Measurements from ENCODE around the gene SLC14A1.
"Not testable (repeated sequence)": the region's sequence is repeated elsewhere in the genome, so short reads cannot be mapped to it uniquely, and the experiment has no call there.

Gene SLC14A1

GRCh38 chr18:45751766-45752165 is 27.8 kb downstream of the SLC14A1 start:
- Histone ChIP-seq H3K4me3 (ENCODE audit: severe bottlenecking) (no peak overlapping the region), H3K4me1 (ENCODE audit: insufficient read depth, poor library complexity, severe bottlenecking) (peaks cover 7% of the 10 kb centered on the region), H3K27me3 (ENCODE audit: insufficient read depth, poor library complexity, severe bottlenecking) (no peaks in the 10 kb centered on the region), H3K27ac (ENCODE audit: poor library complexity, severe bottlenecking) (no peak overlapping the region), H3K36me3 (ENCODE audit: low read depth) (no peaks in the 10 kb centered on the region), H3K9me3 (ENCODE audit: severe bottlenecking) (no peaks in the 10 kb centered on the region)
- TF ChIP-seq, protein P1, sequence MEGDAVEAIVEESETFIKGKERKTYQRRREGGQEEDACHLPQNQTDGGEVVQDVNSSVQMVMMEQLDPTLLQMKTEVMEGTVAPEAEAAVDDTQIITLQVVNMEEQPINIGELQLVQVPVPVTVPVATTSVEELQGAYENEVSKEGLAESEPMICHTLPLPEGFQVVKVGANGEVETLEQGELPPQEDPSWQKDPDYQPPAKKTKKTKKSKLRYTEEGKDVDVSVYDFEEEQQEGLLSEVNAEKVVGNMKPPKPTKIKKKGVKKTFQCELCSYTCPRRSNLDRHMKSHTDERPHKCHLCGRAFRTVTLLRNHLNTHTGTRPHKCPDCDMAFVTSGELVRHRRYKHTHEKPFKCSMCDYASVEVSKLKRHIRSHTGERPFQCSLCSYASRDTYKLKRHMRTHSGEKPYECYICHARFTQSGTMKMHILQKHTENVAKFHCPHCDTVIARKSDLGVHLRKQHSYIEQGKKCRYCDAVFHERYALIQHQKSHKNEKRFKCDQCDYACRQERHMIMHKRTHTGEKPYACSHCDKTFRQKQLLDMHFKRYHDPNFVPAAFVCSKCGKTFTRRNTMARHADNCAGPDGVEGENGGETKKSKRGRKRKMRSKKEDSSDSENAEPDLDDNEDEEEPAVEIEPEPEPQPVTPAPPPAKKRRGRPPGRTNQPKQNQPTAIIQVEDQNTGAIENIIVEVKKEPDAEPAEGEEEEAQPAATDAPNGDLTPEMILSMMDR (IDR thresholded peaks at IDR 0.05; ENCODE audit: poor library complexity, severe bottlenecking), result no peak
- DNase-seq (ENCODE audit: low spot score) (no peak), ATAC-seq (ENCODE audit: low read depth) (no peak)

- Histone ChIP-seq H3K27me3 (ENCODE audit: insufficient read depth, poor library complexity, severe bottlenecking) (no peaks in the 10 kb centered on the region), H3K4me1 (ENCODE audit: insufficient read depth, poor library complexity, severe bottlenecking) (peaks cover 7% of the 10 kb centered on the region), H3K36me3 (ENCODE audit: low read depth) (no peaks in the 10 kb centered on the region), H3K9me3 (ENCODE audit: severe bottlenecking) (no peaks in the 10 kb centered on the region), H3K27ac (ENCODE audit: poor library complexity, severe bottlenecking) (no peak overlapping the region), H3K4me3 (ENCODE audit: severe bottlenecking) (no peak overlapping the region)
- ATAC-seq (ENCODE audit: low read depth) (no peak), DNase-seq (ENCODE audit: low spot score) (no peak)
- TF ChIP-seq, protein P1 (IDR thresholded peaks at IDR 0.05; ENCODE audit: poor library complexity, severe bottlenecking), result no peak
Observed at GRCh38 chr18:45752681-45753080, 28.7 kb downstream of the SLC14A1 start.

GRCh38 chr18:45753286-45753685 is 29.3 kb downstream of the SLC14A1 start:
- TF ChIP-seq, protein P1 (IDR thresholded peaks at IDR 0.05; ENCODE audit: poor library complexity, severe bottlenecking), result no peak
- Histone ChIP-seq H3K9me3 (ENCODE audit: severe bottlenecking) (no peaks in the 10 kb centered on the region), H3K36me3 (ENCODE audit: low read depth) (no peaks in the 10 kb centered on the region), H3K4me1 (ENCODE audit: insufficient read depth, poor library complexity, severe bottlenecking) (peaks cover 7% of the 10 kb centered on the region), H3K27ac (ENCODE audit: poor library complexity, severe bottlenecking) (no peak overlapping the region), H3K4me3 (ENCODE audit: severe bottlenecking) (no peak overlapping the region), H3K27me3 (ENCODE audit: insufficient read depth, poor library complexity, severe bottlenecking) (no peaks in the 10 kb centered on the region)
- DNase-seq (ENCODE audit: low spot score) (no peak), ATAC-seq (ENCODE audit: low read depth) (no peak)

GRCh38 chr18:45755934-45756333 is 32.0 kb downstream of the SLC14A1 start:
- TF ChIP-seq, protein P1 (IDR thresholded peaks at IDR 0.05; ENCODE audit: poor library complexity, severe bottlenecking), result no peak
- Histone ChIP-seq H3K4me1 (ENCODE audit: insufficient read depth, poor library complexity, severe bottlenecking) (peaks cover 10% of the 10 kb centered on the region), H3K9me3 (ENCODE audit: severe bottlenecking) (no peaks in the 10 kb centered on the region), H3K27ac (ENCODE audit: poor library complexity, severe bottlenecking) (no peak overlapping the region), H3K27me3 (ENCODE audit: insufficient read depth, poor library complexity, severe bottlenecking) (no peaks in the 10 kb centered on the region), H3K4me3 (ENCODE audit: severe bottlenecking) (no peak overlapping the region), H3K36me3 (ENCODE audit: low read depth) (no peaks in the 10 kb centered on the region)
- ATAC-seq (ENCODE audit: low read depth) (0 out of 3 replicates have a peak, but pooled peaks have one; percentile 21), DNase-seq (ENCODE audit: low spot score) (no peak)

GRCh38 chr18:45757005-45757404 is 33.0 kb downstream of the SLC14A1 start:
- ATAC-seq (ENCODE audit: low read depth) (no peak), DNase-seq (ENCODE audit: low spot score) (no peak)
- TF ChIP-seq, protein P1 (IDR thresholded peaks at IDR 0.05; ENCODE audit: poor library complexity, severe bottlenecking), result no peak
- Histone ChIP-seq H3K4me1 (ENCODE audit: insufficient read depth, poor library complexity, severe bottlenecking) (peaks cover 10% of the 10 kb centered on the region), H3K27me3 (ENCODE audit: insufficient read depth, poor library complexity, severe bottlenecking) (no peaks in the 10 kb centered on the region), H3K4me3 (ENCODE audit: severe bottlenecking) (no peak overlapping the region), H3K36me3 (ENCODE audit: low read depth) (no peaks in the 10 kb centered on the region), H3K9me3 (ENCODE audit: severe bottlenecking) (no peaks in the 10 kb centered on the region), H3K27ac (ENCODE audit: poor library complexity, severe bottlenecking) (no peak overlapping the region)

- not testable (repeated sequence) for H3K27me3 ChIP-seq (ENCODE audit: insufficient read depth, poor library complexity, severe bottlenecking); H3K36me3 ChIP-seq (ENCODE audit: low read depth); DNase-seq (ENCODE audit: low spot score); ATAC-seq (ENCODE audit: low read depth); H3K27ac ChIP-seq (ENCODE audit: poor library complexity, severe bottlenecking); H3K9me3 ChIP-seq (ENCODE audit: severe bottlenecking); H3K4me3 ChIP-seq (ENCODE audit: severe bottlenecking)
- H3K4me1 ChIP-seq (ENCODE audit: insufficient read depth, poor library complexity, severe bottlenecking), result peaks cover 10% of the 10 kb centered on the region
Observed at GRCh38 chr18:45757644-45758043, 33.7 kb downstream of the SLC14A1 start.

Data from RWPE2 (cell line).